K562 treated with DMSO at 1 percent for 4 hours (cell line): ENCODE results near the gene ZFP62. TPM values are rescaled to one million over a fixed set of nuclear protein-coding genes. Genes with fewer than 3 reads are reported as not detected.

Experiments
- total RNA-seq: library from RNA; unstranded; fragments of 300-600 nt; gene quantifications from 2 replicates; pipeline ENCODE4 v1.2.3, GENCODE V29; 2022; ENCODE audit not compliant: insufficient read depth

ZFP62 gene
- total RNA-seq = 6.6 and 10.2 TPM in 2 replicates

DNA sequence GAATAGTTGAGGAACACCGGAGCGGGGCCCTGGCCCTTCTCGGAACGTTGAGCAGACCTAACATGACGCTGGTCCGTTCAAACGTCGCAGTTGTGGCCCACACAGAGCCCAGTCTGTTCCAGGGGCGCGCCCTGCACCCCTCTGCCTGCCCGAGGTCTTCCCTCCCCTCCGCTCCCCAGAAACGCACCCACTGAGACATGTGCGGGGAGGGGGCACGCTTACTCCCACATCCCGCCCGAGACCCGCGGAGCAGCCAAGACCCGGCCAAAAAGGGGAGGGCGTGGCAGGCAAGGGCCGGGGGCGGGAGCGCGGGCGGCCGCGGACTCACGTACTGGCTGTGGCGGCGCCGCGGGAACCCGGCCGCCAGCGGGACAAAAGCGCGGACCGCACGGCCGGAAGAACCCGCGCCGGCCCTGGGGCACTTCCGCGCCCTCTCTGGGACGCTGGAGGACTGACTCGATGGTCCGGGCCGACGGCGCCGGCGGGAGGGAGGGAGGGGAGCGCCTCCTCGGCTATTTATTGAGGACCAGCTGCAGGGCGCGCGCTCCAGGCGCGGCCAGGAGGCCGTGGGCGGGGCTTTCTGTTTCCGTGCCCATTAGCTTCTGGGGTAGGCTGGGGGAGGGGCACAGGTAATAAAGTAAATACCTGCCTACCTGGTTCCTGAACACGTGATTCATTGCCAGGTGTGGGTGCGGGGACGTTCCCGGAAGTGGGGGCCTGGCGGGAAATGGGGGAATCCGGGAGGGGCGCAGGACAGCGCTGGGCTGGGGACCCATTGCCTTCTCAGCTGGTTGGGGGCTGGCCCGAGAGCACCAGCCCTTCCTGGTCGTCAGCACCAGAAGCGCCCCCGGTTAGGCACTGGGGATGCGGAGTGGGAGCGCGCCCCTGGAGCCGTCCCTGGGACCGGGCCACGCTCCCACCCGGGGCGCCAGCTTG is at the start of gene ZFP62:
TSS of gene ZFP62 (minus strand) at position 390 of the 936 bp plus-strand sequence. CDS start at position 333, 57 bp downstream.

DNA sequence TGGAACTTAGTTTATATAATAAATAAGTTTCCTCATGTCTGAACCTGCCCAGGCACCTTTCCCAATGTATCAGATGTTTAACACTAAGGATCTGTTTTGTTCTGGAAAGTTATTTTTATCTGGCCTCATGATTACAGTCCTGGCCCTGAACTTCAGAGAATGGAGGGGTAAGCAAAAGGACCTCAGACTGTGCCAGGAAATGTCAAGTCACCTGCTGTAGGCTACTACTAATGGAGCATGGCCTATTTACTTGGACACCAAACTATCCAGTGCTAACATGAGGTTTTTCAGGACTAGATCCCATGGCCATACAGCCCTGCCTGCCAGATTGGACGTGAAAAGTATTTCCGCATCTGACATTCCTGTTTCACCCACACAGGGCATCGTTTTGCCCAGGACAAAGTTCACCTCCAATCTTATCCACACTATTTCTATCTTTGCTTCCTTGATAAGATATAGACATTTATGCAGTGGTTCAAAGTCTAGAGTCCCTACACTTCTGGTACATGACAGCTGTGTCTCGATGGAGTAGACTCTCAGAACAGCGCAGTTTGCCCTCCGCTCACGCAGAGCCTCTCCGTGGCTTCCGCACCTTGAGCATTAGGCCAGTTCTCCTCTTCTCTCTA is 37.7 kb upstream of the ZFP62 start, which contains the start of gene BTNL8:
TSS of gene BTNL8 (plus strand) at position 539 of the 626 bp plus-strand sequence. CDS start 152 bp downstream, outside the sequence.

DNA sequence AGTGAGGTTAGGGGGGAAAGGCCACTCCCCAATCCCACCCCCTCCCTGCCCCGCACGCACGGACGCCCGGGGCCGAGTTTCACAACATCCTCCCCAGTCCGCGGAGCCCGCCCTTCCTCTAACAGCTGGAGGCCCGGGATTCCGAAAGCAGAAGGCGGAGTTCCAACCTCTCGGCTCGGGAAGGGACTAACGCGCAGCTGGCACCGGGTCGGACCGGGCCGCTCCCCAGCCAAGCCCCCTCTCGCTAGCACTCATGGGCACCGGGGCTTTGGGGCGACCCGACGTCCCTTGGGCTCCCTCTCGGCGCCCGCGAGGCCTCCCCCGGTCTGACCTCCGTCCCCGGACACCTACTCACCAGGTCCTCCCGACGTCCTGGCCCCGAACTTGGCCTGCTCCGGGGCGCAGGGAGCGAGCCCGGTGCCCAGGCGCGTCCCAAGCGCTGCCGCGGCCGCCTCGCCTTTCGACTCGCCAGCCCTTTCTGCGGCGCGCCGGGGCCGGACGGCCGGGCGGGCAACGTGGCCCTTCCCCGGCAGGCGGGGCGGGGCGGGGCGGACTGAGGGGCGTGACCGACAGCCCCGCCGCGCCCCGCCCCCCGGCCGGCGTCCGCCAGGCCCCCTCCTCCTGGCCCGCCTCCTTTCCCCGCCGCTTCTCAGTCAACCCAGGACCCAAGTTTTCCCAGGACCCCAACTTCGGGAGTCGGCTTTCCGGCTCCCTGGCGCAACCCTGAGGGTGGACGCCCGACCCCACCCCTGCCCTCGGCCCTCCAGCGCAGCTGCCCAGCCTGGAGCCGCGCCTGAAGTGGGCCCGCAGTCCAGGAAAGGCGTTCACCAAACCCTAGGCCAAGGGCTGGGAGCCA is 58.5 kb downstream of the ZFP62 start, which contains the start of gene MGAT1:
TSS of gene MGAT1 (minus strand) at position 482 of the 856 bp plus-strand sequence. CDS start 9,835 bp downstream, outside the sequence.

Other genes starting within 250 kb of the ZFP62 start
- gene FLT4, start 211.7 kb downstream of the ZFP62 start, total RNA-seq = 0.62 and 1.2 TPM in 2 replicates
- not detected in 2 replicates for gene OR2Y1, start 121.2 kb downstream of the ZFP62 start, total RNA-seq
- gene MGAT1, start 58.5 kb downstream of the ZFP62 start, total RNA-seq = 111 and 122 TPM in 2 replicates
- gene BTNL8, start 37.9 kb upstream of the ZFP62 start, total RNA-seq = not detected in 2 replicates
- not detected in 2 replicates for gene BTNL3, start 127.6 kb upstream of the ZFP62 start, total RNA-seq
- 20.1 and 25.1 TPM in 2 replicates for gene BTNL9, start 179.0 kb upstream of the ZFP62 start, total RNA-seq